GM12878 (cell line): ENCODE measurements around the gene MEP1A. TPM values are rescaled to one million over a fixed set of nuclear protein-coding genes. Genes with fewer than 3 reads are reported as not detected.
"Not testable (repeated sequence)": the region's sequence is repeated elsewhere in the genome, so short reads cannot be mapped to it uniquely, and the experiment has no call there.

Source experiments
- ATAC-seq: fragments of 200-7000 bp; cut with Tn5 transposase; 3 replicates; pipeline ENCODE4 v1.9.1; 2020; ENCODE audit warnings: mild to moderate bottlenecking, moderate library complexity
- BruUV-seq: library from RNA; stranded (reverse); fragments of 400-500 nt; replicated peaks from 2 replicates; lab custom pipeline; 2021; lab: Mats Ljungman, UMichigan
- CTCF ChIA-PET: fragments of 300-600 bp; sonication (Branson Sonifier 250); formaldehyde crosslinking; extraction: SDS; loops from one replicate; lab custom pipeline; 2021; ENCODE audit warnings: inconsistent platforms; lab: Yijun Ruan, JAX
- POLR2A ChIA-PET: fragments of 350-600 bp; formaldehyde crosslinking; extraction: SDS; loops from one replicate; lab custom pipeline; 2021; ENCODE audit warnings: inconsistent platforms; lab: Charles Lee
- RAD21 ChIA-PET: fragments of 300-600 bp; sonication (Branson Sonifier 250); formaldehyde crosslinking; loops from one replicate; lab custom pipeline; 2023; ENCODE audit warnings: antibody characterized with exemption; ENCODE audit not compliant: unreplicated experiment; lab: Charles Lee
- SMC1A ChIA-PET: fragments of 300-600 bp; sonication (Branson Sonifier 250); formaldehyde crosslinking; loops from one replicate; lab custom pipeline; 2023; ENCODE audit not compliant: unreplicated experiment, uncharacterized antibody; lab: Charles Lee
- DNase-seq: peaks from one replicate; pipeline ENCODE4 v3.0.0-alpha.2; 2011; ENCODE audit warnings: low read depth, low spot score
- FAIRE-seq: peaks from 3 replicates; lab custom pipeline; 2011; peaks lifted over from hg19 to GRCh38; lab: Jason Lieb, UNC
- H2AFZ ChIP-seq: 2 replicates; pipeline ENCODE4 v1.6.0; 2011; ENCODE audit warnings: low read depth, low read length, control low read depth; ENCODE audit not compliant: control insufficient read depth
- H3K27ac ChIP-seq: 2 replicates; pipeline ENCODE4 v1.5.1; 2011; ENCODE audit warnings: control low read depth; ENCODE audit not compliant: control insufficient read depth, insufficient read depth
- H3K27me3 ChIP-seq, 2 experiments: replicated peaks in 1 of 2; 2 replicates each; pipeline versions ENCODE4 v1.6.0 to v1.6.1; 2011; ENCODE audit warnings: low read length in 1 of 2; ENCODE audit not compliant: control insufficient read depth in 2 of 2, insufficient read depth in 2 of 2
- H3K36me3 ChIP-seq, 2 experiments: 2 replicates each; pipeline ENCODE4 v1.5.1; 2011; ENCODE audit warnings: low read length in 1 of 2; ENCODE audit not compliant: control insufficient read depth in 2 of 2, insufficient read depth in 2 of 2
- H3K4me1 ChIP-seq: 2 replicates; pipeline ENCODE4 v1.6.1; 2011; ENCODE audit warnings: mild to moderate bottlenecking, low read length, moderate library complexity, mixed read lengths; ENCODE audit not compliant: control insufficient read depth, insufficient read depth
- H3K4me2 ChIP-seq: 2 replicates; pipeline ENCODE4 v1.6.0; 2011; ENCODE audit warnings: control low read depth; ENCODE audit not compliant: control insufficient read depth, insufficient read depth
- H3K4me3 ChIP-seq: fragments of 200-600 bp; sonication (generic); 2 replicates; pipeline ENCODE4 v1.5.1; 2016
- H3K79me2 ChIP-seq: 2 replicates; pipeline ENCODE4 v1.6.0; 2011; ENCODE audit warnings: low read length; ENCODE audit not compliant: control insufficient read depth, insufficient read depth
- H3K9ac ChIP-seq: 2 replicates; pipeline ENCODE4 v1.8.0; 2011; ENCODE audit warnings: low read length, control low read depth, mixed read lengths; ENCODE audit not compliant: control insufficient read depth, insufficient read depth
- H3K9me3 ChIP-seq: replicated peaks from 3 replicates; pipeline ENCODE4 v1.5.1; 2011; ENCODE audit warnings: mild to moderate bottlenecking, low read length; ENCODE audit not compliant: control insufficient read depth, insufficient read depth
- H4K20me1 ChIP-seq: 2 replicates; pipeline ENCODE4 v1.6.0; 2011; ENCODE audit not compliant: control insufficient read depth, insufficient read depth
- ATF3 ChIP-seq: IDR thresholded peaks from 2 replicates; pipeline ENCODE4 v1.6.1; 2011; ENCODE audit warnings: low read depth, mild to moderate bottlenecking, low read length, moderate library complexity, borderline replicate concordance; ENCODE audit errors: extremely low read depth
- BHLHE40 ChIP-seq, 2 experiments: fragments of 450-650 bp in 1 of 2; IDR thresholded peaks; 2 replicates each; pipeline ENCODE4 v1.6.1; 2011 to 2017; ENCODE audit warnings: low read depth in 2 of 2, borderline replicate concordance in 1 of 2, improper control_type of control experiment in 1 of 2, low read length in 1 of 2, mild to moderate bottlenecking in 1 of 2
- BMI1 ChIP-seq: fragments of 450-650 bp; IDR thresholded peaks from 2 replicates; pipeline ENCODE4 v1.6.1; 2016; ENCODE audit warnings: mild to moderate bottlenecking, moderate library complexity, borderline replicate concordance
- HDGF ChIP-seq: fragments of 450-650 bp; IDR thresholded peaks from 2 replicates; pipeline ENCODE4 v1.6.1; 2016; ENCODE audit warnings: antibody characterized with exemption
- IKZF1 ChIP-seq: fragments of 450-650 bp; conservative IDR thresholded peaks from 2 replicates; pipeline ENCODE4 v1.6.1; 2017; ENCODE audit warnings: antibody characterized with exemption, mild to moderate bottlenecking
- MTA3 ChIP-seq: IDR thresholded peaks from 2 replicates; pipeline ENCODE4 v1.6.1; 2012; ENCODE audit warnings: low read length, inconsistent platforms, borderline replicate concordance
- SMARCA5 ChIP-seq: fragments of 450-650 bp; IDR thresholded peaks from 2 replicates; pipeline ENCODE4 v1.6.1; 2017; ENCODE audit warnings: mild to moderate bottlenecking
- WGBS: methylation state at CpG from one replicate; pipeline ENCODE4 v1.1.6; 2016; ENCODE audit warnings: low lambda C conversion rate; ENCODE audit not compliant: insufficient replicate concordance, insufficient coverage; ENCODE audit errors: missing lambda C conversion rate; 5-methylcytosine and 5-hydroxymethylcytosine counted together
- in situ Hi-C: fragments of 300-500 bp; cut with MboI; formaldehyde crosslinking; loops from 9 replicates; pipeline ENCODE4 v1.14.3; 2018; ENCODE audit warnings: mixed read lengths
- intact Hi-C: fragments of 100-400 bp; cut with micrococcal nuclease; formaldehyde crosslinking; loops from one replicate; pipeline ENCODE4 v1.14.2; 2022; ENCODE audit not compliant: unreplicated experiment
- polyA plus RNA-seq, 11 experiments: library from polyadenylated mRNA; depleted of rRNA in 4 of 11; unstranded in 6 of 11; stranded (reverse) in 5 of 11; fragments of >200 nt; fragmentation: Nextera tagmentation in 4 of 11; fragmentation: Illumina TruSeq in 1 of 11; extraction: Ambion mirVana in 4 of 11; extraction: Trizol in 1 of 11; gene quantifications; 1 replicate in 1 of 11; 2 replicates in 10 of 11; pipeline versions ENCODE4 v1.2.1 to v1.2.3, GENCODE V29; 2011 to 2016; ENCODE audit warnings: inconsistent platforms in 2 of 11, missing spikeins in 2 of 11, low read depth in 1 of 11
- total RNA-seq, 4 experiments: library from RNA; depleted of rRNA in 3 of 4; stranded (reverse); fragments of >200 nt in 3 of 4; fragmentation: Illumina TruSeq in 1 of 4; extraction: Trizol in 1 of 4; gene quantifications; 2 replicates each; pipeline versions ENCODE4 v1.2.1 to v1.2.3, GENCODE V29; 2013 to 2021

The MEP1A gene
- total and polyA plus RNA-seq, 10 of the 15 experiments (the other 5 are each of a cell fraction or from before 2014, with no cell fraction given) = not detected

- no peak for FAIRE-seq
- BruUV-seq = no TSS peak
- 44% methylated on average over 2 of the region's 2 CpGs for WGBS
Observed at GRCh38 chr6:46850792-46851191, 57.6 kb downstream of the MEP1A start.

GRCh38 chr6:46851576-46851975 lies 58.4 kb downstream of the MEP1A start:
- H3K79me2 ChIP-seq, DNase-seq, BruUV-seq, H2AFZ ChIP-seq, H3K9me3 ChIP-seq, H3K27me3 ChIP-seq, H3K4me1 ChIP-seq, H3K27ac ChIP-seq, POLR2A ChIA-PET, SMC1A ChIA-PET, H3K9ac ChIP-seq, H4K20me1 ChIP-seq, ATAC-seq, H3K4me2 ChIP-seq, CTCF ChIA-PET, RAD21 ChIA-PET, FAIRE-seq, H3K4me3 ChIP-seq, H3K36me3 ChIP-seq: not testable (repeated sequence)
- intact Hi-C loops (loop anchor here (10.0 kb wide), 1 partner anchor 627 kb away; no protein-coding TSS in a partner anchor), in situ Hi-C loops (loop anchor here (10.0 kb wide), 1 partner anchor 193 kb away; the partner anchor contains the start of gene ADGRF1)
- WGBS = 0% methylated on average over 4 of the region's 4 CpGs

More at GRCh38 chr6:46850792-46851191, 57.6 kb downstream of the MEP1A start:
- Histone ChIP-seq H4K20me1 (no peaks in the 10 kb centered on the region), H3K4me1 (no peaks in the 10 kb centered on the region), H3K27me3 (no peaks in the 10 kb centered on the region; a peak in 1 of 4 replicates)
- intact Hi-C loops = loop anchor here (10.0 kb wide), 1 partner anchor 626 kb away; no protein-coding TSS in a partner anchor
- no peak for ATAC-seq
- SMC1A ChIA-PET = no interaction called here
- TF ChIP-seq IKZF1 = no peak
- no peak for TF ChIP-seq HDGF
- no peak for TF ChIP-seq BHLHE40 (IDR thresholded peaks at IDR 0.05; ENCODE audit: borderline replicate concordance in 1 of 2, low read depth in 2 of 2, low read length in 1 of 2)
- no peak for TF ChIP-seq ATF3
- TF ChIP-seq BMI1 = no peak
- TF ChIP-seq MTA3 = no peak
- TF ChIP-seq SMARCA5 = no peak
- TF ChIP-seq, all 136 proteins: peak for 0
- RAD21 ChIA-PET = no interaction called here
- no peak overlapping the region for H3K27ac ChIP-seq
- no peaks in the 10 kb centered on the region for H3K79me2 ChIP-seq
- H3K9ac ChIP-seq = no peak overlapping the region
- no peak for DNase-seq
- H3K4me2 ChIP-seq = no peak overlapping the region
- in situ Hi-C loops = loop anchor here (10.0 kb wide), 1 partner anchor 194 kb away; the partner anchor contains the start of gene ADGRF1
- no peak overlapping the region for H3K4me3 ChIP-seq
- POLR2A ChIA-PET = no interaction called here
- H2AFZ ChIP-seq = no peak overlapping the region
- H3K36me3 ChIP-seq = no peaks in the 10 kb centered on the region
- CTCF ChIA-PET = no interaction called here
- no peaks in the 10 kb centered on the region for H3K9me3 ChIP-seq
